ENCODE results near the gene FHIP1A. TPM values are rescaled to one million over a fixed set of nuclear protein-coding genes. Genes with fewer than 3 reads are reported as not detected.

FHIP1A gene
- total and polyA plus RNA-seq, 3 donors from 2014 or later: 5.7 to 16.2 (median 13.1) TPM

DNA sequence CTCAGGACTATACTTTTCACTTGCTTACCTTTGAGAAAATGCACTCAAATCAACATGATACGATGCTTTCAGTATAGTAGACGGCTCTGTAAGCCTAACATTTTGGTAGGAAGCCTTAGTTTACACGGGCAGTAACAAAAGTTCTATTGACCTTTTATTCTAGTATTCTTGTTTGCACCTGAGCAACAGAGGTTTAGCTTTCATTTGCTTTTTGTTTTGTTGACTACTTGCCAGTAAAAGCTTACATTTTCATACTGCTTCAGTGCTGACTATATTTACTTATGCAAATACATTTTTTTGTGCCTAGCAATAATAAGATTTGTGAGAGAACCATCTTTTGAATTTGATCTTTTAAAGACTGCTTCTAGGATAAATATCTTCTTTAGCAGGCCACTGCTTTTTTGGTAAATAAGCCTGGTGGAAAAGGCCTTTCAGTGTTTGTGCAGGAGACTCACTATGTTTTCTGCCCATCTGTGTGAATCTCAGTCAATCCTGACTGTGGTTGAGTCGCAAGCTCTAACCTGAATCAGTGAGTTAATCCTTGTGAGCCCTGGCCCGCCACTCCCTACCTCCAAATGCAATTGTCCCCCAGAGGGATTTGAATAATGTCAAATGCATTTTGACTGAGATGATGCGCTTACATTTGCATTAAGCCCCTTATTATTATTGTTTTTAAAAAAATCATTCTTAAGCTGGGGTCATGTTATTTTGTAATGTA is 21.9 kb downstream of the FHIP1A start:
- Histone ChIP-seq H3K4me3 (no peak overlapping the region), H3K9me3 (no peaks in the 10 kb centered on the region), H3K4me1 (no peaks in the 10 kb centered on the region), H3K36me3 (ENCODE audit: low read depth, missing control alignments) (no peaks in the 10 kb centered on the region), H3K27ac (no peak overlapping the region), H3K27me3 (no peaks in the 10 kb centered on the region)
- 86 to 90% methylated on average over 6 of the region's 6 CpGs for WGBS, 2 donors
- intact Hi-C loops (cut with DNase I; ENCODE audit: low total_unique reads): no loop called here
- TF ChIP-seq POLR2A (IDR thresholded peaks at IDR 0.05): no peak
- TF ChIP-seq, protein P1, sequence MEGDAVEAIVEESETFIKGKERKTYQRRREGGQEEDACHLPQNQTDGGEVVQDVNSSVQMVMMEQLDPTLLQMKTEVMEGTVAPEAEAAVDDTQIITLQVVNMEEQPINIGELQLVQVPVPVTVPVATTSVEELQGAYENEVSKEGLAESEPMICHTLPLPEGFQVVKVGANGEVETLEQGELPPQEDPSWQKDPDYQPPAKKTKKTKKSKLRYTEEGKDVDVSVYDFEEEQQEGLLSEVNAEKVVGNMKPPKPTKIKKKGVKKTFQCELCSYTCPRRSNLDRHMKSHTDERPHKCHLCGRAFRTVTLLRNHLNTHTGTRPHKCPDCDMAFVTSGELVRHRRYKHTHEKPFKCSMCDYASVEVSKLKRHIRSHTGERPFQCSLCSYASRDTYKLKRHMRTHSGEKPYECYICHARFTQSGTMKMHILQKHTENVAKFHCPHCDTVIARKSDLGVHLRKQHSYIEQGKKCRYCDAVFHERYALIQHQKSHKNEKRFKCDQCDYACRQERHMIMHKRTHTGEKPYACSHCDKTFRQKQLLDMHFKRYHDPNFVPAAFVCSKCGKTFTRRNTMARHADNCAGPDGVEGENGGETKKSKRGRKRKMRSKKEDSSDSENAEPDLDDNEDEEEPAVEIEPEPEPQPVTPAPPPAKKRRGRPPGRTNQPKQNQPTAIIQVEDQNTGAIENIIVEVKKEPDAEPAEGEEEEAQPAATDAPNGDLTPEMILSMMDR (IDR thresholded peaks at IDR 0.05): no peak
- no peak for DNase-seq

DNA sequence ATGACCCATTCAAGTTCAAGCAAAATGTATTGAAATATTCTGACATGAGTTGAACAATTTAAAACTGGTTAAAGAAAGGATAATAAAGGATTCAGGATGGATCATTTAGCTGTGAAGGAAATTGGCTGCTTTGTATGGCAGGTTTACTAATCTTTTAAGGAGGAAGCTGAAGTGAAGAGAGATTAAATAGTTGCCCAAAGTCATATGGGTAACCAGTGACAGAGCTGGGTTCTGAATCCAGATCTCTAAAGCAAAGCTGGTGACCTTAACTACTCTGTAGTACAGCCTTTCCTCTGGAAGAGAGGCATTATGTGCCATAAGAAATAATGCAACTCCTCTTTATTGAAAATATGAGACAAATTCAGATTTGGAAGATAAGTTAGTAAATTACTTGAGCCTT is 22.8 kb downstream of the FHIP1A start:
- TF ChIP-seq, protein P1 (IDR thresholded peaks at IDR 0.05): no peak
- no peak for TF ChIP-seq POLR2A (IDR thresholded peaks at IDR 0.05)
- H3K9me3 ChIP-seq: no peaks in the 10 kb centered on the region

DNA sequence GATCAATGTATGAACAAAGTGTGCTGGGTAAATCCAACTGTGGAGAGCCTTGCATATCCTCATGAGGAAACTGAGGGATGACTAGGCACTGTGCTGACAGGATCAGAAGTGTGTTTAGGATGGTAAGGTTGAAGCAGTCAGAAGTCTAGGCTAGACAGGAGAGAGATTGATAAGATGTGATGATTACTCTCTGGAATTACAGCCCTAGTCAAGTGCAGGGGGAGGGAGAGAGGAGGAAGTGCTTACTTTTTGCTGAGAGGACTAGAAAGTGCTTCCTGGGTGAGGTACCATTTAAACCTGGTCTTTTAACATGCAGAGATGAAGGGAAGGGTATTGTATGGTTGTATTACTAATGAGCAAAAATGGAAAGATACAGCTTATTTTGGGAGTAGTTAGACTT is 23.7 kb downstream of the FHIP1A start:
- Histone ChIP-seq H3K27me3 (no peaks in the 10 kb centered on the region), H3K4me3 (no peak overlapping the region), H3K9me3 (no peaks in the 10 kb centered on the region), H3K4me1 (no peaks in the 10 kb centered on the region), H3K36me3 (ENCODE audit: low read depth, missing control alignments) (no peaks in the 10 kb centered on the region), H3K27ac (no peak overlapping the region)
- no peak for TF ChIP-seq POLR2A (IDR thresholded peaks at IDR 0.05)
- TF ChIP-seq, protein P1 (IDR thresholded peaks at IDR 0.05): no peak
- intact Hi-C loops (cut with DNase I; ENCODE audit: low total_unique reads): no loop called here
- no peak for DNase-seq

More for the DNA sequence above, 22.8 kb downstream of the FHIP1A start:
- no peak overlapping the region for H3K27ac ChIP-seq
- intact Hi-C loops (cut with DNase I; ENCODE audit: low total_unique reads): no loop called here
- H3K4me1 ChIP-seq: no peaks in the 10 kb centered on the region
- no peaks in the 10 kb centered on the region for H3K27me3 ChIP-seq
- DNase-seq: no peak
- no peak overlapping the region for H3K4me3 ChIP-seq
- no peaks in the 10 kb centered on the region for H3K36me3 ChIP-seq (ENCODE audit: low read depth, missing control alignments)

DNA sequence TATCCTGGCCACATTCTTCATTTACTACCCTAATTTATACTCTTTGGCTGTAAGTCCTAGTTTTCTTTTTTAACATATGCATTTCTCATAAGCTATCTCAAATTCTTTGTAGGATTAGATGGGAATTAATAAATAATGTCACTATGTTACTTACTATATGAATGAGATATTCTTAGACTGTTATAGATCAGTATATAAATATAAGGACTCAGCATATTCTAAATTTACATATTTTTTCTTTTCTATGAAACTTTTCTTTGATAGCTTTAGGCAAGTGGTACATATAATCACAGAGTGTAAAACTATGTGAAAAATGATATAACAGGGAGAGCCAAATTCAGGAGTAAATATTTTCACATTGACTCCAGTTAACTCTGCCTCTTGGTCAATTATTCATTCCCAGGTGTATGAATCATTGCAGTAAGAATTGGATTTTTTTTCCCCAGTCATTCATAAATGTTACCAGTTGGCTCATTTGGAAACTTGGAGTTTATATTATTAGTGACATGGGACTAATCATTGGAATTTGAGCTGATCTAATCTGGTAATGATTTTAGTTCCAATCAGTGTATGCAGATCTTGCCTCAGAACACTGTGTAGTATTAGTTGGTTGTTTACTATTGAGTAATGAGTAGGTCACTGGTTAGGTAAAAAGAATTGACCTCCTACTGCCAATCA is 25.3 kb downstream of the FHIP1A start:
- Histone ChIP-seq H3K9me3 (no peaks in the 10 kb centered on the region), H3K27me3 (no peaks in the 10 kb centered on the region), H3K4me3 (no peak overlapping the region), H3K36me3 (ENCODE audit: low read depth, missing control alignments) (no peaks in the 10 kb centered on the region), H3K4me1 (no peaks in the 10 kb centered on the region), H3K27ac (no peak overlapping the region)
- DNase-seq: no peak
- intact Hi-C loops (cut with DNase I; ENCODE audit: low total_unique reads): no loop called here
- TF ChIP-seq, protein P1 (IDR thresholded peaks at IDR 0.05): no peak
- no peak for TF ChIP-seq POLR2A (IDR thresholded peaks at IDR 0.05)

DNA sequence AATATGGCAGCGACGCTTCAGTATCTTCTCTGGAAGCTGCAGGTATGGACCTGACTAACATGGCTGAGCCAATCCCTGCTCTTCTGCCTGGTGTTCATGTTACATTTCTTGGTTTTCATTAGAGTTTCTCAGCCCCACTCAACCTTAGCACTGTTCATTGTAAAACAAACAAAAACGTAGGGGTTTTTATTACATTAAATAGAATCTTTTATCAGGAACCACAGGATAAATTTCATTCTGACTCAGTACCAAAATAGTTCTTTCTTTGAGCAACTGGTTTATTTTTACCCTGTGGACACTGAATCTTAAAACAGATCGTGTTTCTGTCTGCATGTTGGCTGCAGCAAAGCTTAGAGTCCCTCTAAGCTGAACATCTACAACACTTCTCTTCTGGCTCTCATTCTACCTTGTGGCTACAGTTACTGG is 27.1 kb downstream of the FHIP1A start:
- Histone ChIP-seq H3K4me1 (no peaks in the 10 kb centered on the region), H3K4me3 (no peak overlapping the region), H3K36me3 (ENCODE audit: low read depth, missing control alignments) (no peaks in the 10 kb centered on the region), H3K27me3 (no peaks in the 10 kb centered on the region), H3K9me3 (no peaks in the 10 kb centered on the region), H3K27ac (no peak overlapping the region)
- DNase-seq: no peak
- intact Hi-C loops (cut with DNase I; ENCODE audit: low total_unique reads): no loop called here
- TF ChIP-seq, protein P1 (IDR thresholded peaks at IDR 0.05): no peak
- TF ChIP-seq POLR2A (IDR thresholded peaks at IDR 0.05): no peak
- WGBS, 2 donors: 74 to 76% methylated on average over 4 of the region's 4 CpGs

Measured in testis (tissue), 3 donors.